GM19468 (cell line): ENCODE measurements around the gene NDUFAB1.
"Not testable (repeated sequence)": the region's sequence is repeated elsewhere in the genome, so short reads cannot be mapped to it uniquely, and the experiment has no call there.

Source experiments
- ATAC-seq: cut with Tn5 transposase; IDR thresholded peaks from one replicate; pipeline ENCODE4 v1.9.1; 2021; ENCODE audit warnings: mild to moderate bottlenecking, moderate library complexity, moderate number of reproducible peaks; ENCODE audit not compliant: unreplicated experiment; ENCODE audit errors: extremely low read depth

Gene NDUFAB1

GRCh38 chr16:23584186-23585076, 11.7 kb downstream of the NDUFAB1 start:
- ATAC-seq = no peak

- ATAC-seq = not testable (repeated sequence)
Observed at GRCh38 chr16:23583271-23583670, 12.8 kb downstream of the NDUFAB1 start.

DNA sequence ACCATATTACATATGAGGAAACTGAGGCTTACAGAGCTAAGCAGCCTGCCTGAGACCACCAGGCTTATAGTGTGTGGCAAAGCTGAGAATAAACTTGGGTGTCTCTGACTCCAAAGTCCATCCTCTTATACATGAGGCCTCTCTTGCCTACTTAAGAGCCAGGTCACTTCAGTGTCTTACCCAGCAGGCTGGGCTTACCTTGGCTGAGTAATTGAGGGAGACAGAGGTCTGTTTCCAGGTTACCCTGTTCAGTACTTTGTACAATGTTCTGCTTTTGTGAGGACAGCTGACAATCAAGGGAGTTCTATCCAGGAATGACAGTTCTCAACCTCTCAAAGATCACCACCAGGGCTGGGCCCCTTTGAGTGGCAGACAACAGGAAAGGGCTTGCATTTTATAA, 14.4 kb downstream of the NDUFAB1 start:
- ATAC-seq = no peak

DNA sequence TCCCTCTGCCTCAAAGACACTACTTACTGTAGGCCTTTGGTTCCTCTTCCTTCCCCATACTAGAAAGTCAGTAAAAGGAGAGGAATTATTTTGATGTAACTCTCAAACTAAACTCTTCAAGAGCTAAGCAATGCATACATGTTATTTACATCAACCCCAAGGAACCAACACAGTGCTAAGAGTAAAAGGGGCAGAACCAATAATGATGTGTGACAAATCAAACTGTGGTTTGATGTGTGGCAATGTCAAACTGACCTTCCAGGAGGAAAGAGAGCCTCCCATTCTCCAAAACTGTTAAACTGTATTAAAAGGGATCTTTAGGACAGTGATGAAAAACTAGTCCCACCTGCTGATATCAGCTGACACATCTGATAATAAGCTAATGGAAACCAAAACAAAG, 15.7 kb downstream of the NDUFAB1 start:
- no peak for ATAC-seq

GRCh38 chr16:23579371-23579770, 16.7 kb downstream of the NDUFAB1 start:
- ATAC-seq = no peak

GRCh38 chr16:23578101-23578830, 17.9 kb downstream of the NDUFAB1 start:
- ATAC-seq = no peak

GRCh38 chr16:23577493-23577892, 18.6 kb downstream of the NDUFAB1 start:
- no peak for ATAC-seq

GRCh38 chr16:23575834-23576233, 20.3 kb downstream of the NDUFAB1 start:
- ATAC-seq = no peak

GRCh38 chr16:23573817-23574216, 22.3 kb downstream of the NDUFAB1 start:
- ATAC-seq = no peak

GRCh38 chr16:23572394-23572793, 23.7 kb downstream of the NDUFAB1 start:
- no peak for ATAC-seq

- ATAC-seq = no peak
Observed at GRCh38 chr16:23571895-23572294, 24.2 kb downstream of the NDUFAB1 start.

GRCh38 chr16:23570992-23571632, 25.0 kb downstream of the NDUFAB1 start:
- ATAC-seq = no peak

DNA sequence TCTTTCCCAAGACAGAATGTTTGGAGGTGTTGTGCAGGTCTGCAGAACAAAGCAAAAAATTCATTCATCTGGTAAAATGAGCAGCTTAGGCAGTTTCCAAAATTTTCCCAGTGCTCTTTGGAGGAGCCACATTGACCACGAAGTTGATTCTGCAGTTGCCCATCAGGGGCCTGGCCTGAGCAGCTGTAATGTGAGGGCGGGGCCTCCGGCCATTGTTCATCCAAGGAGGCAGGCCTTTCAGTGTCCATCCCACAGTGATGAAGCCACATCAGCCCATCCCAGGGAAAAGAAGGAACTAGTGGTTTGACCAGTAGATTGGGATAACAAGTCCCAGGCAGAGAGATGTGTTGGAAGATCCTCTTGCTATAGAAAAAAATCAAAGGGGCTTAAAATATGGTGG, 28.5 kb downstream of the NDUFAB1 start:
- ATAC-seq = no peak

- ATAC-seq = no peak
Observed at GRCh38 chr16:23566724-23567123, 29.4 kb downstream of the NDUFAB1 start.

DNA sequence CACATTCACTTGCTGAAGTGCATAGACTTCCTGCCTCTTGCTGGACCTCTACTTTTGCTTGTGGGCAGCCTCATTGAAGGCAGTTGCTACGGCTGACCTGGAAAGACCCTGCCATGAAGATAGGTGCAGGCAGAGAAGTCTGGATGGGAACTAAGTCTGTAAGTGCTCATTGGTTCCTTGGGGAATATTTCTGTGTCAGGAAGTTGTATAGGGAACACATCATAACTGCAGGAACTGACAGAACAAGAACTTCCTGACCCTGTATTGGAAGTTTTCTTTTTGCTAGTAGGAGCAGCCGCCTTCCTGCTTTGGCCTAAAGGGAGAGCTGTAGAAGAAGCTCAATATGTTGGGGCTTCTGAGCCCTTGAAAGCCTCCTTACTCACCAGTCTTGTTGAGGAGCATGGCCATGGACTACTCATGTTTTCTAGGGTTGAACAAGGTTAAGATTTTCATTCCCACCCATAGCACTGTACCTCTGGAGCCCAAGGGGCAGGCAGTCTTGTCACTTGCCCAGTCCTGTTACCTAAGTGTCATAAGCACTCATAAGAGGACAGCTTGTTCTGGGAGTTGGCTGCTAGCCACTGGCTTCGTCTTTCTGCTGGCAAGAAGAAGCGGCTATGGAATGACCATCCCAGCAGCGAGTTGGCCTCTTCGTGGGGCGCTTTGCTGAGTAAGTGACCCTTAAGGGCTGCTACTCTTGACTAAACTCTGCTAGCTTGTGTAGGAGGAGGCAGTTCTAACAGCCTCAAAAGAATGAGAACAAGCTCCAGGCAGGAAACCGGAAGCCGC, 31.3 kb downstream of the NDUFAB1 start:
- no peak for ATAC-seq

GRCh38 chr16:23563186-23563585, 32.9 kb downstream of the NDUFAB1 start:
- ATAC-seq = no peak

GRCh38 chr16:23562505-23562904, 33.6 kb downstream of the NDUFAB1 start:
- ATAC-seq = no peak

DNA sequence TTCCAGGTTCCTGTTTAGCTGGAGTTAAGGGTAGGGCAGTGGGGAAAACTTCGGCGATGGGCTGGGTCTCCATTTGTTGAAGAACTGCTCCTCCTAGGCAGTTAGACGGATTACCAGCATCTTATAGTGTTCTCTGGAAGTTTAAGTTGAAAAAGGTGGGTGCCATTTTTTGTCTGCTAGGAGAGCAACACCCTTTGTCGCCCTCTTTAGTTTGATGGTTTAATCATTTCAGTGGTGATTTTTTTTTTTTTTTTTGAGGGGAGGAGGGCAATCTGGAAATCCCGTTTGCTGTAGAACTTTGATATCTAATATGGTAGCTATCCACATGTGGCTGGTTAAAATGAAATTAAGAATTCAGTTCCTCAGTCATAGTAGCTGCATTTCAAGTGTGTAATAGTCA, 34.5 kb downstream of the NDUFAB1 start:
- ATAC-seq = no peak

- no peak for ATAC-seq
Observed at GRCh38 chr16:23557779-23558702, 38.1 kb downstream of the NDUFAB1 start.
